Measurements from ENCODE around the gene ISYNA1. TPM values are rescaled to one million over a fixed set of nuclear protein-coding genes. Genes with fewer than 3 reads are reported as not detected.

The ISYNA1 gene
- total RNA-seq, 1 donor from 2014 or later = 62.8 TPM

DNA sequence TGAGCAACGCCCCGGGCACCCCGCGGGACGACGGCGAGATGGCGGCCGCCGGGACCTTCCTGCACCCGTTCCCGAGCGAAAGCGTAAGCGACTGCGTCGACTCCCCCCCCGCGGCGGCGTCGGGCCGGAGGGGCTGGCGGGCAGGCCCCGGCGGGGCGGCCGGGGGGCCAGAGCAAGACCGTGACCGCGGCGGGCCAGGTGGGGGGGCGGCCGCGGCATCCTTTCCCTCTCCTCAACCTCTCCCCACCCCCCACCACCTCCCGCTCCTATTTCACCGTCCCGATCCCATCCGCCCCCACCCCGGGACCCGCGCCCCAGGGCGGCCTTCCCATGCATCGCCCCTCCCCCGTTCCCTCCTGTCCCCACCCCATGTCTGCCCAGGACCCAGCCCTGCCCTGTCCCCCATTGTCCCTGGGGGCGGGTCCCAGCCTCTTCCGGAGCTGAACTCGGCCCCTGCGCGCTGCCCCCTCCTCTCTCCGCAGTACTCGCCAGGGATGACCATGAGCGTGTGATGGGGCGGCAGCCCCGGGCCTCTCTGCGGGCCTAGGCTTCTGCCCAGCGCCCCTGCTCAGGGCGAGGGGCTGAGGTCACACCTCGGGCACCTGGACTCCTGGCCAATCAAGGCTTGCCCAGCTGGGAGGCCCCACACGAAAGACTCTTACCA, 4.1 kb downstream of the ISYNA1 start:
- DNase-seq (ENCODE audit: low spot score in 2 of 2) = no peak

GRCh38 chr19:18433015-18433691, 4.8 kb downstream of the ISYNA1 start:
- no peak for DNase-seq (ENCODE audit: low spot score in 2 of 2)
- FAIRE-seq = no peak

More for the DNA sequence above, 4.1 kb downstream of the ISYNA1 start:
- no peak for FAIRE-seq

DNA sequence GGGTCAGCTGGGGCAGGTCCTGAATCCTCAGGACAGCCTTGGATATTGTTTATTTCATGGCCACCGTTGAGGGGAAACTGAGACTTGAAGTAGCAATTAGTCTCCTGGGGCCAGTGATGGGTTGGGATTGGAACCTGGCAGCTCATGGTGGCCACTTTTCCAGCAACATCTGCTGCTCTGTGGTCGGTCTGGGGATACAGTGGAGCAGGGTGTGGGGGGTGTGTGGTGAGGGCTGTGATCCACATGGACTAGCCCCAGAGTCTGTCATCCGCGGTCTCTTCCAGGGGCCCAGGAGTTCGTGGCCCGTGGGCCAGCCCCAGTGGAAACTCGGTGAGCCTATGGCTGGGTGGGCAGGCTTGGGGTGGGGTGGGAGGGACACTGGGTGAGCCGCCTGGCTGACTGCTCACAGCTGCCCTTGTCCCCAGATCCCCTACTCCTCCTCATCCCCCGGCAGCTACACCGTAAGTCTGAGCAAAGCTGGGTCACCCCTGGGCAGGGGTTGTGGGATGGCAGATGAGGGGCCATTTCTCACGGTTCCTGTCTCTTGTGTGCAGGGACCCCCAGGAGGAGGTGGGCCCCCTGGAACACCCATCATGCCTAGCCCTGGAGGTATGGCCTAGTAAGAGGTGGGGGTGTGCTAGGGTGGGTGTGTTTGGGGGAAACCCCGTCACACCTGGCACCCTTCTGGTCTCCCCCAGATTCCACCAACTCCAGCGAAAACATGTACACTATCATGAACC, 5.5 kb downstream of the ISYNA1 start:
- DNase-seq (ENCODE audit: low spot score in 2 of 2) = no peak
- FAIRE-seq = no peak

DNA sequence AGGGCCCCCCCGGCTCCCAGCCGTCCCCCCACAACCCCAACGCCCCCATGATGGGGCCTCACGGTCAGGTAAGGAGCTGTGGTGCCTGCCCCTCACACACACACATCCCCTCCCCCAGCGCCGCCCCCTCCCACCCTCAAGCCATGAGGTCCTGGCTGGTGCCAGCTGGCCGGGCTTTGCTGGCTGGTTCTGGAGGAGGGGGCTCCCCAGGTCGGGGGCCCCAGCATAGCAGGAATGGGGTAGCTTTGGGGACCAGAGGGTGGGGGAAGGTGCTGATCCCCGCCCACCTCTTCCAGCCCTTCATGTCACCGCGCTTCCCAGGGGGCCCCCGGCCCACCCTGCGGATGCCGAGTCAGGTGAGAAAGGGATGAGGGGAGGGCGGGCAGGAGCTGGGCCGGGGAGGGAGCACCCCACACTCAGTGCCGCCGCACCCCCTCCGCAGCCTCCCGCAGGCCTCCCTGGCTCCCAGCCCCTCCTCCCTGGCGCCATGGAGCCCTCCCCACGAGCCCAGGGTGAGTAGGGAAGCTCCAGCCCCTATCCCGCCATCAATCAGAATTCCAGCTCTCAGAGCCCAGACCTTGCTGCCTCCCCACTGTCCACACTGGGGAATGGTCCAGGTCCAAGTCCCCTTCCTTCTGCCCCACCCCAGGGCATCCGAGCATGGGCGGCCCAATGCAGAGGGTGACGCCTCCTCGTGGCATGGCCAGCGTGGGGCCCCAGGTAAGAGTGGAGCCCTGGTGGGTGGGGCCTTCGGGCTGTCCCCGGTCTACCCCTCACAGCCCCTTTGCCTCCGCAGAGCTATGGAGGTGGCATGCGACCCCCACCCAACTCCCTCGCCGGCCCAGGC, 6.4 kb downstream of the ISYNA1 start:
- FAIRE-seq = no peak
- no peak for DNase-seq (ENCODE audit: low spot score in 2 of 2)

- DNase-seq (ENCODE audit: low spot score in 2 of 2) = no peak
- FAIRE-seq = no peak
Observed at GRCh38 chr19:18430417-18431144, 7.4 kb downstream of the ISYNA1 start.

DNA sequence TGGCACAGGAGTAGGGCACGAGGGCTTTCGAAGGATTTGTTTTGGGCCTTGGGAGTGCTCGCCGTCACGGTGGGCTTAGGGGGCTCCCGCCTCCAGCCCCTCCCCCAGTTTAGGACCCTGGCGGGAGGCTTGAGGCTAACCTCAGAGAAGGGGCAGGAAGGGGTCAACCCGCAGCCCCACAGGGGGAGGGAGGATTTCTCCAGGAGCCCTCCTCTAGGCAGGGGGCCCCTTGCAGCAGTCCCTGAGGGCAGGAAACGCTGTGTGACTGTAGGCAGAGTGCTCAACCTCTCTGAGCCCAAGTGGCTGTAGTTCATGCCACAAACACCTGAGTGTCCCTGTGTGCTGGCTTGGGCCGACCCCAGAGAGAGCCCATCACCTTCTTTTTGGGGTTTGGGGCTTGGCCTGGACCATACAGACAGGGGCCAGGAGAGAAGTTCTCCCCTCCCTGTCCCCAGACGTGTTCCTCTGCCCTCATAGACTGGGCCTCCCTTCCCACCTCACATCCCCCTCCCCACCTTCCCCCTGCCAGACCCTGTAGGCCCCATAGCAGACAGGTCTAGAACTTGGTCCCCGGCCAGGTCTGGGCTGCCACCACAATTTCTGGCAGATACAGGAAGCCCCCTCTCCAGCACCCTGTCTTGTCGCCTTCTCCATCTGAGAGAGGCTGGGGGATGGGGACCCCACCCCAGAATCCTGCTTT, 8.1 kb downstream of the ISYNA1 start:
- FAIRE-seq (no peak), DNase-seq (ENCODE audit: low spot score in 2 of 2) (no peak)

DNA sequence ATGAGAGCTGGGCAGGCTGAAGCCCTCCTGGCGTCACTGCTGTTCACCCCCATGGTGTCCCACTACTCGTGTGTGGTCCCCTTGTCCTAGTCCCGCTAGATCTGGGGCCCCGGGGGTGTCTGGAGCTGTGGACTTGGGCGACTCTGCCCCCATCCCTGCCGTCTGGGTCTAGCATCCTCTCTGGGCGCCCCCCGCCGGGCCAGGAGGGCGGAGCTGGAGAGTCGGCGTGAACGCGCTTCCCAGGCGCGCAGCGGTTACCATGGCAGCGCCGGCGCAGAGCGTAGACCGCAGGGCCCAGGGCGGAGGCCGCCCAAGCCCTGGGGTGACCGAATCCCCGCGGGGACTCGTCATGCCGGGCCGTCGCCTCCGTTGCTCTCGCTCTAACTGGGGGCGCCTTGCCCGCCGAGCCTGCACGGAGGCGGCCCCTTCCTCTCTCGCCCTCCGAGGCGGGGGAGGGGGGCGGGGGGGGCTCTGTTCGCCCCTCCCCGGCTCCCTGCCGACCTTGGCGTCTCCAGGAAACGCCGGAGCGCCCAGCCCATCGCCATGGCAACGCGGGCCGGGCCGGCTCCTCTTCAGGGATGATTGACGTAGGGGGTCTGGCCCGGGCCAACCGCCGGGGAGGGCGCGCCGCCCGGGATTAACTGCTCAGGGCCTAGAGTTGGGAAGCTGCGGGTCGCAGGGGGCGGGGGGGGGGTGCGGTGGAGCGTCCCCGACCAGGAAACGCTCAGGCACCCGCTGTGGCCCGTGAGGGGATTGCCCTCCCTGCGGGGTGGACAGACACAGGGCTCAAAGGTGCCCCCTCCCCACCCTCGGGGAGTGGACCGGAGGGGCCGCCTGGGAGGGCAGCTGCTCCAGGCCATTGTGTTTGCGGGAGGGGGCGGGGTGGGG, 8.9 kb downstream of the ISYNA1 start:
- DNase-seq (ENCODE audit: low spot score in 2 of 2) = peak; percentile 83 to 94

DNA sequence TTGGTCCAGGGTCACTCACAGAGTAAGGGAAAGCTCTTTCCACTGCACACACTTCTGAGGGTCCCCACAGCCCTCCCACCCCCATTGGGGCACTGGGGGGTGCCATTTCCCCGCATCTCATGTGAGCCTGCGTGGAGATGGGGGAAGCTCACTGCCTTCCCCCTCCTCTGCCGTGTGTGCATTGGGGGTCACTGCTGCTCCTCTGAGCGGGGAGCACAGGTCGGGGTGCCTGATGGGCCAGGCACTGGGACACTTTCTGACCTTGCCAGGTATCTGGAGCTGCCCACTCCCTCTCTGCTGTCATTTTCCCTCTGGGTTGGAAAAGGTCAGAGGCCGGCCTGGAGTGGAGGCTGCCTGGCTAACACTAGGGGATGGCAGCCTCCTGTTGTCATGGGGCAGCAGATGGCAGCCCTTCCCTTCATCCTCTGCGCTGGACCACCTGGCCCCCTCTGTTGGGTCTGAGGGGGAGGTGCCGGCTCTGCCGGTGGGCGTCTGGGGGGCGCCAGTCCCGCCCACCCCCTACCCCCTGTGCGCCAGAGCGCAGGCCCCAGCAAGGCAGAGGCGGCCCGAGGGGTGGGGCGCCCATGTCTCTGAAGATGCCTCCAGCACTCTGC, 9.7 kb downstream of the ISYNA1 start:
- DNase-seq (ENCODE audit: low spot score in 2 of 2) (no peak), FAIRE-seq (no peak)

More for the DNA sequence above, 8.9 kb downstream of the ISYNA1 start:
- FAIRE-seq = no peak

- DNase-seq (ENCODE audit: low spot score in 2 of 2) = no peak
- no peak for FAIRE-seq
Observed at GRCh38 chr19:18427743-18428113, 10.2 kb downstream of the ISYNA1 start.

- no peak for FAIRE-seq
- no peak for DNase-seq (ENCODE audit: low spot score in 2 of 2)
Observed at GRCh38 chr19:18427080-18427742, 10.7 kb downstream of the ISYNA1 start.

DNA sequence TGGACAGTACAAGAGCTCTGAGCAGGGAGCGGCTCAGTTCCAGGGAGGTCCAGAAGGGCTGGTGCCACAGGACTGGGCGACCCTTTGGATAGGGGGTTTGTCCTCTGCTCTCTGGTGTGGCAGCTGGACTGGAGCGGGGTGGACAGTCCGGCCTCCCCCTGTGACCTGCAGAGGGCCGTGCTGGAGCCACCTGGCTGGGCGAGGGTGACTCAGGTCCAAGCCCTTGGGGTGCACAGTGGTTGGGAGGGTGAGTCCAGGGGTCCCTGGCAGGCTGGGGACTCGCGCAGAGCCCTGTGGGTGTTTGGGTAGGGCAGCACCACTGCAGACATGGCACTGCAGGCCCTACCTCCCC, 11.5 kb downstream of the ISYNA1 start:
- DNase-seq (ENCODE audit: low spot score in 2 of 2) = no peak
- FAIRE-seq = no peak

DNA sequence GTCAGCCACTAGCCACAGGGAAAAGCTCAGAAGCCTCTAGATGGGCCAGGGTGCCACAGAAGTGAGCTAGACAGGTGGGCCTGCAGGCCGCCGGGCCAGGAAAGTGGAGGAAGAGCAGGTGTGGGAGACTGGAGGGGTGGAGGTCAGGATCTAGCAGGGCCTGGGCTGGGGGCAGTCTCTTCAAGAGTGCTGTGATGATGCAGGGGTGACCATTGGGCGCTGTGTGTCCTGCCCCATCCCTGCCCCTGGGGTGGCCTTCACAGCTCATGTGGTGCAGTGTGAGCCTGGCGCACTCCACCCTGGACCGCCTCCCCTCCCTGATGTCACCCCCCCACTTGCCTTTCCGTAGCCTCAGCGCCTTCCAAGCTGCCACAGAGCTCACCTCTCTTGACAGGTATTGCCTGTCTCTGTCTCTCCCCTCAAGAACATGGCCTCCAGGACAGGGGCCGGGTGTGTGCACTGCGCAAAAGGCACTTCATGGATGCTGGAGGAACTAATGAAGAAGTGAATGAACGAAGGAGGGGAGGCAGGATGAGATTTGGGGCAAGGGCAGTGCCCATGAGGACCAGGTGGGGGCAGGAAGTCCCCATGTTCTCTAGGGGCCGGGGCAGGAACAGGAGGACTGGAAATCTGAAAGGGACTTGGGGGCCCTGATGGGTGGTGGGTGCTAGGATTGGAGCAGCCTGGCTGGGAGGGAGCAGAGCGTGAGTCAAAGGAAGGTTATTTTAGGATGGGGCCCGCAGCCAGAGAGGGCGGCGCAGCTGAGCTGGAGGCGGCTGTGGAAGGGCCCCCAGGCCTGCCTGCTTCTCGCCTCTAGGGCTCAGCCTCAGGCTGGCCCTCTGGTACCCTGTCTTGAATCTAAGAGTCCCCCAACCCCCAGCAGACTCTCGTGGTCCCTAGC, 12.2 kb downstream of the ISYNA1 start:
- DNase-seq (ENCODE audit: low spot score in 2 of 2) (no peak), FAIRE-seq (no peak)

DNA sequence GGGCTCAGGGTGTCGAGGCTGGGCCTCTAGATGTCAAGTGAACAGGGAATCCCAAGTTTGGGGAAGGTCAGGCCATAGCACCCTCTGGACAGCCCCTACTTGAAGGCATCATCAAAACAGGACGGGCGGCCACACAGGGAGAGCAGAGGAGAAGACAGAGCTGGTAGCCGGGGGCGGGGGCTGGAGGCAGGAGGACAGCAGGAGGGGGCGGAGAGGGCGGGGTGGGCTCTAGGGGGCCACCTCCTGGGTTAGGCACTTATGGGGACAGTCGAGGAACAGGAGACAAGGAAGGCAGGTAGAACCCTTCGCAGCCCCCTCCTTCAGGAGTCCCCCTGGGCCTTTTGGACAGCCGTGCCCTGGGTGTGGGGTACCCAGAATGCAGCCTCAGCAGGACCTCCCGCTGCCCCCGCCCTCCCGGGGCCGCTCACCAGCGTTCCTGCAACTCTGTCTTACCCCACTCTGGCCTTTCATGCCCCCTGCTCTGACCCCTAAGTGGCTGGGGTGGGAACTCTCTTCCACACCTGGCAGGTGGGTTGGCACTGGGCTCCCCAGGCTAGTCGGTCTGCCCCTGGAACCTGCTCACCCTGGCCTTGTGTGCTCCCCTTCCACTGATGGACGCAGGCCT, 12.9 kb downstream of the ISYNA1 start:
- DNase-seq (ENCODE audit: low spot score in 2 of 2) = no peak
- no peak for FAIRE-seq

DNA sequence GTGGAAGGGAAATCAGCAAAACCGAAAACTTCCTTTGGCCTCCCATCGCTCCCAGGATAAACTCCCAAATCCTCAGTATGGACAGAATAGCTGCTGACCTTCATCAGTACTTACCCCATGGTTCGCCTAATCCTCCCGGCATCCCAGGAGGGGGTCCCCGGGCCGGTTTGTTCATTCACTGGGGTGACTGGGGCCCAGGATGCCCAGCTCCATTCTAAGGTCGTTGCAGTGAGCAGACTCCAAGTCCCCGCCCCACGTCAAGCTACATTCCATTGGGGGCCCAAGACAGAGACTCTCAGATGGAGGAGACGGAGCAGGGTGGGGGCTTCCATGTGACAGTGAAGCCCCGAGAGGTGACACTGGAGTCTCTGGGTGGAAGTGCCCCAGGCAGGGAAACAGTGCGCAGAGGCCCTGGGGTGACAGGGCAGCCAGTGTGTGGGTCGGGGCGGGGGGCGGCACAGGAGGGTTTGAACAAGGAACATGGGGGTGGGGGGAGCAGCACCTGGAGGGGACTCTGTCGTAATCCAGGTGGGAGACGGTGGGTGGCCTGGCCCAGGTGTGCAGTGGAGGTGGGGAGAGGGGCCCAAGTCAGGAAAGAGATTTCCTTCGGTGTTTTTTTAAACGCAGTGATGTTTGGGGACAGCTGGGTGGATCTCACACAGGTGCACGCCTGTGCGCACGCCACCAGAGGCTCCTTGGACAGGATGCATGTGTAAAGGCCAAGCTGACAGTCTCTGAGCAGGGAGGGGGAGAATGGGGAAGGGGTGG, 13.6 kb downstream of the ISYNA1 start:
- no peak for FAIRE-seq
- DNase-seq (ENCODE audit: low spot score in 2 of 2) = no peak

- DNase-seq (ENCODE audit: low spot score in 2 of 2) = no peak
- FAIRE-seq = no peak
Observed at GRCh38 chr19:18423258-18424020, 14.5 kb downstream of the ISYNA1 start.
